Spinal cord (tissue), 10 donors: Measurements from ENCODE around the gene LRIG1. TPM values are rescaled to one million over a fixed set of nuclear protein-coding genes. Genes with fewer than 3 reads are reported as not detected.

Experiments used
- DNase-seq, 6 donors: peaks; one replicate each; pipeline versions ENCODE4 v3.0.0 to v3.0.0-alpha.2; 2013 to 2015; ENCODE audit warnings: low spot score in 6 of 6, low read depth in 4 of 6
- H3K27ac ChIP-seq: one replicate; pipeline ENCODE4 v1.5.1; 2013; ENCODE audit warnings: low read depth, low read length, control low read depth
- H3K27me3 ChIP-seq: one replicate; pipeline ENCODE4 v1.6.1; 2013; ENCODE audit warnings: low read length; ENCODE audit not compliant: control insufficient read depth, insufficient read depth
- H3K36me3 ChIP-seq: one replicate; pipeline ENCODE4 v1.6.1; 2013; ENCODE audit warnings: low read length; ENCODE audit not compliant: control insufficient read depth, insufficient read depth
- H3K4me1 ChIP-seq: one replicate; pipeline ENCODE4 v1.6.1; 2013; ENCODE audit warnings: low read length; ENCODE audit not compliant: control insufficient read depth, insufficient read depth
- H3K4me3 ChIP-seq: one replicate; pipeline ENCODE4 v1.5.1; 2013; ENCODE audit warnings: low read depth, low read length, control low read depth
- H3K9me3 ChIP-seq: one replicate; pipeline ENCODE4 v1.6.1; 2013; ENCODE audit warnings: low read length; ENCODE audit not compliant: control insufficient read depth, insufficient read depth
- WGBS: methylation state at CpG from one replicate; pipeline ENCODE4 v1.1.5; 2013; ENCODE audit warnings: missing lambda C conversion rate; ENCODE audit not compliant: insufficient coverage; 5-methylcytosine and 5-hydroxymethylcytosine counted together
- polyA plus RNA-seq, 2 donors: library from polyadenylated mRNA; unstranded; fragments of 120-200 nt; gene quantifications; one replicate each; pipeline ENCODE4 v1.2.1, GENCODE V29; 2013; ENCODE audit not compliant: insufficient read length in 2 of 2
- total RNA-seq, 2 donors: library from RNA; depleted of rRNA in 1 of 2; stranded (reverse); fragments of 120-200 nt in 1 of 2; fragments of >200 nt in 1 of 2; gene quantifications; one replicate each; pipeline versions ENCODE4 v1.2.3 to v1.2.4, GENCODE V29; 2013 to 2014
- donor health status: healthy.

The LRIG1 gene
- total and polyA plus RNA-seq, 4 donors = 85.4 to 229 (median 147) TPM

DNA sequence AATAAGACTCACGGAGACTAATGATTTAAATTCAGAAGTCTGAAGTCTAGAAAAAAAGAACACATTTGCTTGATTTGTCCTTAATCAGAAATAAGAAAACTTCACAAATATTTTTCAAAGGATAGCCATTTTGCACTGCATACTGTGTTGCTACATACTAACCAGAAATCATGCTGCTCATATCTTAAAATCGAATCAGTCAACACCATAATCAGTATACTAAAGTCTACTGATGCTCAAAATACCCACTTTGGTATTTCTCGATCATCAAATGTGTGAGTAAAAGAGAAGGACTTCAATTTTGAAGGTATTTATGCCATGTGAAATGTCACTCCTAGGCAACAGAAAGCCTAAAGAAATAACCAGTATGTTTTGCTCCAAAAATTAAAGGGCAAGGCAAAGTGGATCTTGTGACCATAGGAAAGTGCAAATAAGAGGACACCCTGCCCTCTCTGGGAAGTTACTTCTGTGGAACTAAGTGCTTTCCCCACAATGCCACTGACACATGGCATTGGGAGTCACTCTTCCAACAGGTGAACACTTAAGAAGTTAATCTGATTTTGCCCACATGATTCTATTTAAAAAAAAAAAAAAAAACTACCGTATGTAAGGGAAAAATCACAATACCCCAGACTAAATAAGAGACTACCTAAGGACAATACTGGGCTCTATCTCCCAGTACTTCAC is 2.7 kb downstream of the LRIG1 start:
- no CpG with 5 or more reads among the region's 4 CpGs for WGBS
- peak in 1 of 6 donors; percentile 17 for DNase-seq
- H3K27me3 ChIP-seq = no peaks in the 10 kb centered on the region
- peaks cover 3% of the 10 kb centered on the region for H3K36me3 ChIP-seq
- H3K27ac ChIP-seq = peak overlapping the region; percentile 88
- peaks cover 18% of the 10 kb centered on the region for H3K4me1 ChIP-seq
- H3K4me3 ChIP-seq = peak overlapping the region; percentile 82
- no peaks in the 10 kb centered on the region for H3K9me3 ChIP-seq

DNA sequence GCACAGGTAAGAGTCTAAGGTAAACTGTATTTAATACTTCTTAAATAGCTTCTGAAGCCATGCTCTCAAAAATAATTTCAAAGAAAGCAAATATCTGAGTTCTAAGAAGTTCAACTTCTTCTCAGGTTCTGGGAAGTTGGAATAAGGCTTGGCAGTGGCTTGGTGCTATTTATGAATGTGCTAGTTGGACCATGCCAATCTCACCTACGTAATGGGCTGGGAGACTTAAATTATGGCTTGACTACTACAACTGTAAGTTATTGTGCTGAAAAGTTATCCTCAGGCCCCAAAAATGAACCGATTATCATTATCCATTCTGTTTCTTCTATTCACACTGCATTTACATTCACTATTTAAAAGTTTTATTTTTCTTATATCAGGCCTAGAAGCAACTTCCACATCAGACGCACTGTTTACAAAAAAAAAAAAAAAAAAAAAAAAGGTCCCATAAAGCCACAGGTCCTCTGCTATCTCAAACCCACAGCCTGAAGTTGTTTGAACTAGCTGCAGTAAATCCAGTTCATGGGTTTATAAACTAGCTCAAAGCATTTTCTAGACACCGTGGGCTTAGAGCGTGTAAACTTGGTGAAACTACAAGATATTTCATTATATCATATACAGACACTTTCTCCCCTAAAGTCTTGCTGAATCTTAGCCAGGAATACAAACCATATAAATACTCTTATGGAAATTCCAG is 3.4 kb downstream of the LRIG1 start:
- H3K4me3 ChIP-seq = peak overlapping the region; percentile 82
- peaks cover 3% of the 10 kb centered on the region for H3K36me3 ChIP-seq
- no peaks in the 10 kb centered on the region for H3K9me3 ChIP-seq
- H3K27ac ChIP-seq = peak overlapping the region; percentile 88
- peak in 1 of 6 donors; percentile 30 for DNase-seq
- 30% methylated on average over 2 of the region's 5 CpGs for WGBS
- peaks cover 18% of the 10 kb centered on the region for H3K4me1 ChIP-seq
- H3K27me3 ChIP-seq = no peaks in the 10 kb centered on the region

DNA sequence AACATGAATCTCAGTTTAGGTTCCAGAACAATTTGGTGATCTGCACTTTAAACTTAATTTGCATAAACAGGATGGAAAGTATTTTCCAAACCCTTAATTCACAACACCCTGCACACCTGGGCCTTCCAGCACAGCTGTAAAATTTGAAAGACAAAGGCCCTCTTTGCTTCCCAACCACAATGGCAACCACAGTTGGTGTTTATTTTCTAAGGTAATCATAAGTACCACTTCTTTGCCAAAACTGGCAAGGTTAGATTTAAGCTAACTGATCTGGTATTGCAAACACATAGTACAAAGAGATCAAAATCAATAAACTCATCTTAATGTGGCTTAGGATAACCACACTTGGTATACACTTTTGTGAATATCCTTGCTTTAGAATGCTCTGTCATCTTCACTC is 4.1 kb downstream of the LRIG1 start:
- no peaks in the 10 kb centered on the region for H3K9me3 ChIP-seq
- peaks cover 3% of the 10 kb centered on the region for H3K36me3 ChIP-seq
- DNase-seq = no peak
- H3K27me3 ChIP-seq = no peaks in the 10 kb centered on the region
- H3K4me3 ChIP-seq = peak overlapping the region; percentile 82
- peaks cover 16% of the 10 kb centered on the region for H3K4me1 ChIP-seq
- peak overlapping the region; percentile 88 for H3K27ac ChIP-seq

DNA sequence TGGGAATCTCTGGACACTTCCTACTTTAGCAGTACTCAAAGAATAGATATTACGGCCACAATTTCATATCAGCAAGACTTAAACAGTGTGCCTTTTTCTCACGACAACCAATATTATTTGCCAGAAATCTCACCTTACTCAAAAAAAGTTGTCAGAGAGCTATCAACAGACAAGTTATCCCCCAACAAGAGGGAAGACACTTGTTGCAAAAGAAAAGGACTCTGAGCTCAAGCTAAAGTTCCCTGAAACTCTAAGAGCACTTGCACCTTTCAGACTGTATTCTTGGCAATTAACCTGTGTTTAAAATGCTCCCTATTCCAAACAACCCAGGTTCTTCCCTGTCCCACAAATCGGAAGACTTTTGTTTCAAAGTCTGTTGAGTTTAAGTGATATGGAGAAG is 4.5 kb downstream of the LRIG1 start:
- Histone ChIP-seq H3K4me3 (peak overlapping the region; percentile 82), H3K27me3 (no peaks in the 10 kb centered on the region), H3K36me3 (peaks cover 3% of the 10 kb centered on the region), H3K27ac (peak overlapping the region; percentile 88), H3K4me1 (peaks cover 12% of the 10 kb centered on the region), H3K9me3 (no peaks in the 10 kb centered on the region)
- peak in 1 of 6 donors; percentile 3 for DNase-seq
- WGBS = 61% methylated on average over 2 of the region's 3 CpGs

DNA sequence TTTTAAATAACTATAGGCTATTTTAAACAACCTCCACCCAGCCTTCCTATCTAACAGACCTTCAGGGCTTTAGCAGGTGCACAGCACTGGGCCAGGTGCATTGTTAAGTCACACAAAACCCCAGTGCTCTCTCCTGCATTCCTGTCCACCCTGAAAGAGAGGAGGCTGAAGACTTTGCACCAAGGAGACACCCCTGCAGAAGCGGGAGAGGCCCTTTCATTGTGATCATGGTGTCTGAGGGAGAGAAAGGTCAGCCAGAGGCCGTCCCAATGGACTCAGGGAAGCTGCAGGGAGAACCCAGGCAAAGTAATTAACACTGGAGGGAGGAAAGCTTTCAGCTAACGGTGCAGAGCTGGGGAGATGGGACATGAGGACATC is 5.2 kb downstream of the LRIG1 start:
- H3K36me3 ChIP-seq = peaks cover 3% of the 10 kb centered on the region
- H3K4me3 ChIP-seq = peak overlapping the region; percentile 35
- WGBS = 60% methylated on average over 1 of the region's 3 CpGs
- DNase-seq = peak in 2 of 6 donors; percentile 50 to 57
- H3K27ac ChIP-seq = peak overlapping the region; percentile 88
- H3K9me3 ChIP-seq = no peaks in the 10 kb centered on the region
- H3K4me1 ChIP-seq = peaks cover 10% of the 10 kb centered on the region
- H3K27me3 ChIP-seq = no peaks in the 10 kb centered on the region

DNA sequence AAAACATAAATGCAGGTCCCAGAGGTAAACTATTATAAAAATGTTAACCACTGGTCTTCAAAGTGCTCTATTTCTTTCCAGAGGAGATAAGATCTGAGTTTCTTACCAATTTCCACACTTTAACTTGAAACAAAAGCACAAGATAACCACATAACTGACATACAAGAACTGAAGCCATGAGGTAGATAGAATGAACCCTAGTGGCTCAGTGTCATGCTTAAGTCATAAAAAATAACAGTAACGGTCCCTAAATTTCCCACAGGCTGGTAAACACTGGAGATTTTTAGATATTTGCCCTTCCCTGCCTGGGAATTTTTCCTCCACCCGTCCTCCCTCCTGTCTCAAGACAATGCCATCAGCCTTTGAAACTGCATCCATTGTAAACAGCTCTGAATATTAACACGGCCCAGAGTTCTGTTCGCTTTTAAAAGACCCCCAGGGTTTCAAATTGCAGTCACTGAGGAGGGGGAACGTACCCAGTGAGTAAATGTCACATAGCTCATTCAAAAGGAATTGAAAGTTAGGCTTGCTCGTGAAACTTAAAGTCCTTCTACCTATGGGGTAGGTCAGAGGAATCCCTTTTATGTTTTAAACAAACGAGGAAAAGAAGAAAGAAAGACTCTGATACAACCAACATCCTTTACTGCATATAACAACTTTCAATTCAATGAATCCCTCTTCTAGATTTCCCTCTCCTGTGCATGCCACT is 5.7 kb downstream of the LRIG1 start:
- Histone ChIP-seq H3K27ac (peak overlapping the region; percentile 88), H3K27me3 (no peaks in the 10 kb centered on the region), H3K4me1 (peaks cover 12% of the 10 kb centered on the region), H3K4me3 (peak overlapping the region; percentile 35), H3K9me3 (no peaks in the 10 kb centered on the region), H3K36me3 (peaks cover 3% of the 10 kb centered on the region)
- peak in 1 of 6 donors; percentile 37 for DNase-seq
- WGBS = 0% methylated on average over 1 of the region's 7 CpGs

DNA sequence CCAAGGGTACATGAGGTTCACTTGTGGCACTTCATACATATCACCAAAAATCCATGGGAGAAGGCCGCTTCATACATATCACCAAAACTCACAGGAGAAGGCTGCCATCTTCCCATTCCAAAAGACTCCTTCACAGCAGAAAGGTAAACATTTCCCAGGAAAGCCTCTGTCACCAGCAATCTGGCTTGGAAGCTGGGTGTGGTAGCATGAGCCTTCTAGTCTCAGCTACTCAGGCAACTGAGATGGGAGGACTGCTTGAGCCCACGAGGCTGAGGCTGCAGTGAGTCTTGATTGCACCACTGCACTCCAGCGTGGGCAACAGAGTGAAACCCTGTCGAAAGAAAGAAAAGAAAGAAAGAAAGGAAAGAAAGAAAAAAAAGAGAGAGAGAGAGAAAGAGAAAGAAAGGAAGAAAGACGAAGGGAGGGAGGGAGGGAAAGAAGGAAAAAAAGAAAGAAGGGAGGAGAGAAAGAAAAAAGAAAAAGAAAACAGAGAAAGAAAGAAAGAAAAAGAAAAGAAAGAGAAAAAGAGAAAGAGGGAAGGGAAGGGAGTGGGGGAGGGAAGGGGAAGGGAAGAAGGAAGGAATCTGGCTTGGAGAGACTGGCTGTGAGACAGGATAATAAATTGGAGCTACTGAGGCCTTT is 7.2 kb downstream of the LRIG1 start:
- peak overlapping the region; percentile 88 for H3K27ac ChIP-seq
- no peak overlapping the region for H3K4me3 ChIP-seq
- no peaks in the 10 kb centered on the region for H3K36me3 ChIP-seq
- H3K4me1 ChIP-seq = peaks cover 19% of the 10 kb centered on the region
- no peaks in the 10 kb centered on the region for H3K9me3 ChIP-seq
- WGBS = 30% methylated on average over 4 of the region's 5 CpGs
- DNase-seq = peak in 1 of 6 donors; percentile 5
- H3K27me3 ChIP-seq = no peaks in the 10 kb centered on the region

DNA sequence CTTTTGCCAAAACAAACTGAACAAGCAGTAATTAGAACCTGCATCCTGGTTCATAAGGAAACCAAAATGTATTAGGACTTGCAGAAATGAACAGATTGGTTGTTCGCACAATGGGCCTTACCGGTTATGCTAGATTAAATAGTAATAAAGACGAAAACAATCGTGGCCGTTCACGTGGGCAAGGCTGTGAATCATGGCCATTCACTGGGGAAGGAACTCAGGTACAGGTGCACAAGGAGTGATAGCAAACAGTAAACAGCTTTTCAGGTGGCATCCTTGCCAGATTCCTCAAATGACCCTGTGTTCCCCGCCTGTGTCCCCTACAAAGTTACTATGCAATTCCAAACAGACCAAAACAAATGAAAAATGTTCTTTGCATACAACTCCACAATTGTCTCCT is 8.2 kb downstream of the LRIG1 start:
- Histone ChIP-seq H3K4me3 (no peak overlapping the region), H3K27me3 (no peaks in the 10 kb centered on the region), H3K36me3 (no peaks in the 10 kb centered on the region), H3K27ac (peak overlapping the region; percentile 44), H3K4me1 (peaks cover 23% of the 10 kb centered on the region), H3K9me3 (no peaks in the 10 kb centered on the region)
- 51% methylated on average over 7 of the region's 7 CpGs for WGBS
- DNase-seq = peak in 1 of 6 donors; percentile 3

DNA sequence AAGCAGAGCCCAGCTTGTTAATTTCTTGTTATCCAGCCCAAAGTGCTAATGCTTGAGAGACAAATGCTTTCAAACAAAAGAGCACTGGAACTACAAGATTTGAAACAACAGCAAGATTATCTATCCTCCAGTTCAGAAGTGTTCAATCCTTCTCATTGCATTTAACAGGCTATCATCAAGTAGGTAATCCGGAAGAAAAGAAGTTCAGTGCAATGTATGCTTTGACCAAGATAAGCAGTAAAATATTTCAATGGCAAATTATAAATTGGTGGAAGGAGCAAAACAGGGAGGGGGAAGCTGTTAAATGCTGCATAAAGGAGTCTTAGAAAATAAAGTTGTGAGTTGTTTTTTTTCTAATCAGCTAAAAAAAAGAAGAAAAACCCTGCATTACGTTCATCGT is 8.8 kb downstream of the LRIG1 start:
- 20% methylated on average over 1 of the region's 3 CpGs for WGBS
- H3K4me3 ChIP-seq = no peak overlapping the region
- peaks cover 23% of the 10 kb centered on the region for H3K4me1 ChIP-seq

More for the DNA sequence above, 8.8 kb downstream of the LRIG1 start:
- Histone ChIP-seq H3K27ac (peak overlapping the region; percentile 58), H3K27me3 (no peaks in the 10 kb centered on the region), H3K36me3 (no peaks in the 10 kb centered on the region), H3K9me3 (no peaks in the 10 kb centered on the region)
- DNase-seq = peak in 1 of 6 donors; percentile 17
